ENCODE data around the gene DNASE1L2. TPM values are rescaled to one million over a fixed set of nuclear protein-coding genes. Genes with fewer than 3 reads are reported as not detected.

The DNASE1L2 gene
- total RNA-seq, 1 experiment from 2014 or later, result 0.27 TPM

DNA sequence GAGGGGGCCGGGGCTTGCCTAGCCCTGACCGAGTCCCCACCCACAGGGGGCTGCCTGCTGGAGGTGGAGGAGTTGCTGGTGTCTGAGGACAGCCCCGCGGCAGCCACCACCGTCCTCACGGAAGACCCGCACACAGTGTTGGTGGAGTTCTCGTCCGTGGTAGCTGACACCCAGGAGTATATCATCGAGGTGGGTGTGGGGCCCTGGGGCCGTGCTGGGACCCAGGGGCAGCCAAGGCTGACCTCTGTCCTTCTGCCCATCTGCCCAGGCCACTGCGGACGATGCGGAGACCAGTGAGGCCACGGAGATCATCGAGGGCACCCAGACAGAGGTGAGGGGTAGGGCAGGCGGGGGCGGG lies 1.5 kb upstream of the DNASE1L2 start:
- DNase-seq, result no peak
- Histone ChIP-seq H3K9me3 (no peaks in the 10 kb centered on the region), H3K36me3 (ENCODE audit: control insufficient read depth, insufficient read depth, low read length) (no peaks in the 10 kb centered on the region), H3K4me3 (ENCODE audit: low read depth, low read length) (no peak overlapping the region), H3K27me3 (replicated peaks; ENCODE audit: control insufficient read depth, insufficient read depth, low read length) (no peaks in the 10 kb centered on the region), H3K4me1 (peaks cover 8% of the 10 kb centered on the region; the same call in 1 of the 2 replicates)
- no TSS peak for BruUV-seq (replicated peaks)
- ChIA-PET POLR2A (no interaction called here), CTCF (no interaction called here)
- Mint-ChIP-seq H3K9me3 (ENCODE audit: unreplicated experiment) (no peaks in the 10 kb centered on the region), H3K4me3 (ENCODE audit: unreplicated experiment) (no peak overlapping the region), H3K4me1 (ENCODE audit: low read depth, unreplicated experiment) (no peaks in the 10 kb centered on the region), H3K27me3 (ENCODE audit: insufficient read depth, unreplicated experiment) (no peaks in the 10 kb centered on the region), H3K27ac (ENCODE audit: unreplicated experiment) (no peak overlapping the region), H3K36me3 (ENCODE audit: insufficient read depth, unreplicated experiment) (peaks cover 49% of the 10 kb centered on the region)
- no peak for TF ChIP-seq CTCF (IDR thresholded peaks at IDR 0.05; ENCODE audit: insufficient read depth in 1 of 2, low read depth in 1 of 2, low read length in 1 of 2, severe bottlenecking in 1 of 2, unreplicated experiment in 1 of 2)
- intact Hi-C loops (cut with micrococcal nuclease; ENCODE audit: unreplicated experiment), result no loop called here

GRCh38 chr16:2235234-2235651 lies 1.0 kb upstream of the DNASE1L2 start:
- ChIA-PET CTCF (no interaction called here), POLR2A (interaction anchor here (0.6 kb wide), 1 partner anchor 233 kb away, joined by 9 read pairs; no protein-coding TSS in a partner anchor)
- no peak for TF ChIP-seq CTCF (IDR thresholded peaks at IDR 0.05; ENCODE audit: insufficient read depth in 1 of 2, low read depth in 1 of 2, low read length in 1 of 2, severe bottlenecking in 1 of 2, unreplicated experiment in 1 of 2)
- H3K9me3 Mint-ChIP-seq (ENCODE audit: unreplicated experiment), result no peaks in the 10 kb centered on the region
- peaks cover 49% of the 10 kb centered on the region for H3K36me3 Mint-ChIP-seq (ENCODE audit: insufficient read depth, unreplicated experiment)
- H3K4me3 ChIP-seq (ENCODE audit: low read depth, low read length), result no peak overlapping the region
- TSS peak; percentile 27 for BruUV-seq (replicated peaks)
- no peaks in the 10 kb centered on the region for H3K4me1 Mint-ChIP-seq (ENCODE audit: low read depth, unreplicated experiment)
- no peaks in the 10 kb centered on the region for H3K27me3 ChIP-seq (replicated peaks; ENCODE audit: control insufficient read depth, insufficient read depth, low read length)
- H3K27ac Mint-ChIP-seq (ENCODE audit: unreplicated experiment), result no peak overlapping the region
- intact Hi-C loops (cut with micrococcal nuclease; ENCODE audit: unreplicated experiment), result no loop called here
- peaks cover 8% of the 10 kb centered on the region; the same call in 1 of the 2 replicates for H3K4me1 ChIP-seq
- no peak overlapping the region for H3K4me3 Mint-ChIP-seq (ENCODE audit: unreplicated experiment)
- H3K27me3 Mint-ChIP-seq (ENCODE audit: insufficient read depth, unreplicated experiment), result no peaks in the 10 kb centered on the region
- H3K9me3 ChIP-seq, result no peaks in the 10 kb centered on the region
- DNase-seq, result no peak
- no peaks in the 10 kb centered on the region for H3K36me3 ChIP-seq (ENCODE audit: control insufficient read depth, insufficient read depth, low read length)

DNA sequence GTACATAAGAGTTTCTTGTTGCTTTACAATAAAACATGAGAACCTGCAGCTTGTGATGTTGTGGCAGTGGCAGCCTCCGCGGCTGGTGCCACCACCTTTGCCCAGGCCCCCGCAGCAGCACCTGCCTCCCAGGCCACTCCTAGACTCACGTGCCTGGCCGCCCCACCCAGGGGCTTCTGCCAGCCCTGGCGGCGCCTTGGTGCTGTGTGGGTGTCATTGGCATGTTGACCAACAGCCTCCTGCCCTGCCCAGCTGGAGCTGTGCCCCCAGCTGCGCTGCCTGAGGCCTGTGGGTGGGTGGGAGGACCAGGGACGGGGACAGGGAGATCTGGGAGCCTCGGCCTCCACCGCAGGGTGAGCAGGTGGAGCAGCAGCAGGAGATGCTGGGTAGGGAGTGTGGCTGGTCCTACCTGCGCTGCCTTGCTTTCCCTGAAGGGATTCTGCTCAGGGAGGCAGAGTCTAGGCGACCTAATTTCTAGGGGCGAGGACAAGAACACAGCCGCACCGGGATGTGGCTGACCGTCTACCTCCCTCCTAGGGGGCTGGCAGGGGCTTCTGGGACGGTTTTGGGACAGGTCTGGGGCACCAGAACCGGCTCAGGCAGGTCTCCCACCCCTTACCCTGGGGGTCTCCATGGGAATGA lies 428 bp upstream of the DNASE1L2 start:
- intact Hi-C loops (cut with micrococcal nuclease; ENCODE audit: unreplicated experiment), result no loop called here
- peak overlapping the region; percentile 56 for H3K4me3 Mint-ChIP-seq (ENCODE audit: unreplicated experiment)
- CTCF ChIA-PET, result no interaction called here
- H3K36me3 Mint-ChIP-seq (ENCODE audit: insufficient read depth, unreplicated experiment), result peaks cover 49% of the 10 kb centered on the region
- H3K27ac Mint-ChIP-seq (ENCODE audit: unreplicated experiment), result no peak overlapping the region
- no peaks in the 10 kb centered on the region for H3K27me3 ChIP-seq (replicated peaks; ENCODE audit: control insufficient read depth, insufficient read depth, low read length)
- no peaks in the 10 kb centered on the region for H3K36me3 ChIP-seq (ENCODE audit: control insufficient read depth, insufficient read depth, low read length)
- no peaks in the 10 kb centered on the region for H3K9me3 Mint-ChIP-seq (ENCODE audit: unreplicated experiment)
- H3K27me3 Mint-ChIP-seq (ENCODE audit: insufficient read depth, unreplicated experiment), result no peaks in the 10 kb centered on the region
- H3K4me3 ChIP-seq (ENCODE audit: low read depth, low read length), result no peak overlapping the region
- no TSS peak for BruUV-seq (replicated peaks)
- no peak for DNase-seq
- TF ChIP-seq CTCF (IDR thresholded peaks at IDR 0.05; ENCODE audit: insufficient read depth in 1 of 2, low read depth in 1 of 2, low read length in 1 of 2, severe bottlenecking in 1 of 2, unreplicated experiment in 1 of 2), result no peak
- H3K4me1 Mint-ChIP-seq (ENCODE audit: low read depth, unreplicated experiment), result no peaks in the 10 kb centered on the region
- peaks cover 8% of the 10 kb centered on the region; the same call in 1 of the 2 replicates for H3K4me1 ChIP-seq
- POLR2A ChIA-PET, result interaction anchor here (0.6 kb wide), 1 partner anchor 234 kb away, joined by 9 read pairs; no protein-coding TSS in a partner anchor
- no peaks in the 10 kb centered on the region for H3K9me3 ChIP-seq
